ENCODE results near the gene TIPARP.
A peak's percentile ranks its signal among the peaks of the same experiment; 100 is the strongest.

Gene TIPARP

DNA sequence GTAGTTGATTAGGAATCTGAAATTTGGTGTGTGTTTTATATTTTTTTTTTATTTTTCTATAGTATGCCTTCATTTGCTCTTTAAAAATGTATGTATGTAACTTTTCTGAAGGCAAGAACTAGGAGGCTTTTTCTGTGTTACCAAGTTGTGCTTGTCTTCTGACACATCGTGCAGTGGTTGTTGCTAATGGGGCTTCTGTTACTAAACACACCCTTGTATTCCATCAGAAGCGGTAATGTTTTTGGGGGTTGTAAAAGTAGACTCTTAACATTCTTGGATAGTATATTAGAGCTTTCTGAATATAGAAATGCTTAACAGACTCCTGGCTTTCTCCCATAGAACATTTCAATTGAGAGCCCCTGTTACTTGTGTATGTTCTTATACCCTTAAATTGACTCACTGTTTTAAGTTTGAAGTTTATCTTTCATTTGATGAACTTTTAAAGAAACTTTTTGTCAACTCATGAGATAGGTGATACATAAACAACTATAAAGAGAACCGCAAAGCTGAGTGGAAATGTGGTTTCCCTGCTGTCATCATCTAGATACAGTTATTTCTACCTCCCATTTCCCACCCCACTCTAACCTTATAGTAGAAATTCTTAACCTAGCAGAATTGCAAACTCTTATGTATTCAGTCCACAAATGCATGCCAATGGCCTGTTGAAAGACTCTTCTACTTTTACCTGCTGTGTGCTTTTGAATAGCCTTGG is 2.5 kb downstream of the TIPARP start:
- no peak for DNase-seq

DNA sequence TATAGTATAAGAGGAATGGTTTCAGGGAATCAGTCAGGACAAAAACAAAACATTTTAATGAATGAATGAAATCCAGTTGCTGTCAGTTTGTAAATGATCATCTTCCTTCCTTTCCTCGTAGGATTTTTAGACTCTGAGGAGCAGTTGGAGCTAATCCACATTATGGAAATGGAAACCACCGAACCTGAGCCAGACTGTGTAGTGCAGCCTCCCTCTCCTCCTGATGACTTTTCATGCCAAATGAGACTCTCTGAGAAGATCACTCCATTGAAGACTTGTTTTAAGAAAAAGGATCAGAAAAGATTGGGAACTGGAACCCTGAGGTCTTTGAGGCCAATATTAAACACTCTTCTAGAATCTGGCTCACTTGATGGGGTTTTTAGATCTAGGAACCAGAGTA is 3.1 kb downstream of the TIPARP start:
- no peak for DNase-seq

DNA sequence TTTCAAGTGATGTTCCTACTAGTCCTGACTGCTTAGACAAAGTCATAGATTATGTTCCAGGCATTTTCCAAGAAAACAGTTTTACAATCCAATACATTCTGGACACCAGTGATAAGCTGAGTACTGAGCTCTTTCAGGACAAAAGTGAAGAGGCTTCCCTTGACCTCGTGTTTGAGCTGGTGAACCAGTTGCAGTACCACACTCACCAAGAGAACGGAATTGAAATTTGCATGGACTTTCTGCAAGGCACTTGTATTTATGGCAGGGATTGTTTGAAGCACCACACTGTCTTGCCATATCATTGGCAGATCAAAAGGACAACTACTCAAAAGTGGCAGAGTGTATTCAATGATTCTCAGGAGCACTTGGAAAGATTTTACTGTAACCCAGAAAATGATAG is 3.8 kb downstream of the TIPARP start:
- no peak for DNase-seq

DNA sequence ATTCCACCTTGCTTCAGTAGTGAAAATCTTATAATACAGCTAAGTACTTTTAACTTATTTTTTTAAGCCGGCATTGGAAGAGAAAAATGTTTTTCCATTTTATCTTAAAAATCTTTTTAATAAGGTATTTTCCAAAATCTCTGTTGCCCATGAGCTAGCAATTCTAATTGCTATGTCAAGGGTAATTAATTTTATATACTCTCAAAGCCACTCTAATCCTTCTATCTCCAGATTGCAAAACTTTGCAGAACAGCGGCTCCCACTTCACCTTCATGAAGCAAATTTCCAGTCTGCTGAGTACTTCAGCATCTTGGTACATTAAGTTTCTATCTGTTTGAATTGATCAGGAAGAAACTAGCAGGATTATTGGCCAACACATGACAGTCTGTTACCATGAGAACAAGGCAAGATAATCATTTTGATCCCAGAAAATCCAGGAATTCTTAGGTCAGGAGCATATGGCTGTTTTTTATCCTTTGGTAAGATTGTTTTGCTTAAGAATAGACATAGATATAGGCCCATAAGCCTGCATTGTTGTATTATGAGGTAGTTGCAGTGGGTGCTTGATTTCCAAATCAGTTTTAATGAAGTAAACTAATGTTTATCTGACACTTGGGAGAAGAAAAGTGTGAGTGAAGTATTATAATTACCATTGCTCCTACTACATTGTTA is 6.0 kb downstream of the TIPARP start:
- DNase-seq: no peak

DNA sequence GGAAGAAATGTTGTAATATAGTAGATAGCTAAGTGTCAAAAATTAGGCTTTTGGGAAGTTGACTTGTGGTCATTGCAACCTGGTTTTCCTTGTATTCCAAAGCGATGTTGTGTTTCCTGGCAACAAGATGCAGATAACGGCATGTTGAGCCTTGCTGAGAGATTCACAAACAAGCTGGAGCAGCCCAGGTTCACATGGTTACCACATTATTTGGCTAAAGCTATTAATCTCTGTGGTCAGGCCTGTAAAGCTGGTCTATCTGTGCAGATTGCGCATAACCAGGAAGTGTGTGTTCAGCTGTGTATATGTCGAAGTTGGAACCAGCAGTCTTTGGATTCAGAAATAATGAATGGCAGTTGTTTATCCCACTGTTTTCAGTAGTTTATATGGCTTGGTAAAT is 6.6 kb downstream of the TIPARP start:
- no peak for DNase-seq

DNA sequence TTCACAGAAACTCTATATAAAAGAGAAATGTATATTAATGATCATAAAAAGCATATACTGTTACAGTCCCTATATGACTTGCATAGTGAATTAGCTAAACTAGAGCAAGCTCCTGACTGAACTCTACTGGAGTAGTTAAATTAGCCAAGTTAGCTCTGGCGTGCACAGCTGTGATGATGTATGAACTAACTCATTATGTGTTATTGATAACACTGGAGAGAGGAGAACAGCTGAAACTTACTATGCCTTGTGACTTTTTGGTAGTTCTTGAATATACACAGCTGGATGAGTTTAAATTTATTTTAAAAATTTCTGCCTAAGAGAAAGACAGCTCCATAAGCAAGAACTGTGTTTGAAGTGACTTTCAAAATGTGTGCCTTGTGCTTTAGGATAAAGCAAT is 8.1 kb downstream of the TIPARP start:
- no peak for DNase-seq

DNA sequence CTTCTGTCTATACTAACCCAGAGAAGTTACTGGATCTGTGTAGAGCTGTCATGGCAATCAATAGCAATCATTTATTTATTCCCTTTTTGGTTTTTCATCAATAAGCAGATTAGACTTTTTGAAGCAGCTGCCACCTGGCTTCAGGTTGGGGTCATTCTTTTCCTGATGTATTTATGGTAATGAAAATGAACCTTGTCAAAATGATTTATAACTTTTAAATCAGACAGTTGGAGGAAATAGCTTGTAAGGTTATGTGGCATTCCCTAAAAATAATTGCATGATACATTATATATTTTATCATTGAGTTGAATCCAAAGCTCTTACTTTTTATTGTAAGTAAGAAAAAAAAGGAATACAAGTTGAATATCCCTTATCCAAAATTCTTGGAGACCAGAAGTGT is 8.6 kb downstream of the TIPARP start:
- DNase-seq: no peak

DNA sequence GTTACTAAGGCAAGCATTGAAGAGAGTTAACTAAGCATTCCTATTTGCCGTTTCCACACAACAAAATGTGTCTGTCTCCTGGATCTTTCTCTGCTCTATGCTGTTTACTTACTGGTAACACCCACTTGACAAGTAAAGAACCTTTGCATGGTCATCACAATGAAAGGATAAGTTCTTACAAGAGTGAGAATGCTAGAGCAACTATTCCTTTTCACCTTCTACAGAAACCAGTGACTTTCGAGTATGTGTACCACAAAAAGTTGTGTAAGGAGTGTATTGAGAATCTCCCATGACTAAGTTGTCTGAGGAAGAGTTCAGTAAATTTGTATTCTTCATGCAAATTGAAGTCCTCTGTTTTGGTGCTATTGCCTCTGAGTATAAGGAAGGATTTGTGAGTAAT is 10.8 kb downstream of the TIPARP start:
- no peak for DNase-seq

DNA sequence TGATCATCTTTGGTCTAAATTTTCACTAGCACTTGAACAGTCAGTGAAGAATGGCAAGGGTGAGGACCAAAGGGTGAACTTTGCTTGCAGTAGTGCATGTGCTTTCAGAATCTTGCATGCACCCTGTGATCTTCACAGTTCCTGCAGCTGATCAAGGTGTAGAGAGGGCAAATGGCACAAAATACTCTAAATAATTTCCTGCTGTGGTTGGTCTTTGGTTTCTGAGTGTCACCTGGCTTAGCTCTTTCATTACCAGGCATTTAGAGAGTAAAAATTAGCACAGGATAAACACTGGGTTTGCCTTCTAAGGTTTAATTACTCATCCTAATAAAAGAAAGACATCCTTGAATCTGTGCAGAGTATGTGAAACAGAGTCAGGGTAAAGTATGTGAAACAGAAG is 11.4 kb downstream of the TIPARP start:
- no peak for DNase-seq

DNA sequence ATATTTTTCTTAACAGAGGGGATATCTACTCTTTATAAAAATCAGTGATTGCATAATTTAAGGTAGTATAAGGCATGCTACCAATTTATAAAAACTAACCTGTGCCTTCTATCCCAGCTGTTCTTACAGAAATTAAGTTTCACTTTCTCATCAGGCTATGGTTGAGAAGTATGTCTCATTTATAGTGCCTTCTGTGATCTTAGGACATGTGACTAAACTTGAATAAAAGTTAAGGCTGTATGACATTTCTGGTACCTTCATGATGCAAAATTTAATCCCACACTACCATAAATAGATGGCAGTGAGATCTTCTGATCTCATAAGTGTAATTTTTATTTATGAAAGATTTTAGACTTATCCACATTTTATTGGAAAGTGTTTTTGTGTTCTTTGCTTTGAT is 12.6 kb downstream of the TIPARP start:
- no peak for DNase-seq

DNA sequence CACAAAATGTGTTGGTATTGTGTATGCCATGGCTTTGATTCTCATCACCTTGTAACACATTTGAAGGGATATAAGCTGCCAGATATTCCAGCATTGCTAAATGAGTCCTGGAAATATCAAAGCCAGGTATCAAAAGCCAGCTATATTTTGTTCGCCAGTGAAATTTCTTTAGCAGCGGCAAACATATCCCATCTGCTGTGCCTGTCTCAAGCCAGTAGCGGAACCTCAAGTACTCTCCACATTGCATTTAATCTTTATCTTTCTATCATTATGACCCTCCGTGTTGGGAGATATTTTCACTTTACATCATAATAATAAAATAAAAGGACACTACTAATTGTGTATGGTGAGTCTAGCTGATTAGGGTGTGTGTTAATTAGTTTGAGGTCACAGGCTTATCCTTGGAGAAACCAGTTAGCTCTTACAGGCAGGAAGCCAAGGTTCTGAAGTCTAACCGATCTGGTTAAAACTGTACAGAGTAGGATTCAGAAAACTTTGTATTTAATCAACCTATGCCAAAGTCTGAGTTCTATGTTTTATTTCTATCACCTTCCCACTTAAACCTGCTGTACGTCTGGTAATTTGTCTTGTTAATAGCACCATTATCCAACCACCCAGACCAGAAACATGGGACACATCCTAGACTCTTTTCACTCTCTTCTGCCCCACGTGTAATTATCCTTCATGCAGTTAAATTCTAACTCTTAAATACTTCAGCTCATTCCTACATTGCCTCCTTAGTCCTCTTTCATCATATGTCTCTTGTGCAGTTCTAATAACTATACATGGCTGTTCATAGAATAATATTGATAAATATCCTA is 14.5 kb downstream of the TIPARP start:
- DNase-seq: no peak

DNA sequence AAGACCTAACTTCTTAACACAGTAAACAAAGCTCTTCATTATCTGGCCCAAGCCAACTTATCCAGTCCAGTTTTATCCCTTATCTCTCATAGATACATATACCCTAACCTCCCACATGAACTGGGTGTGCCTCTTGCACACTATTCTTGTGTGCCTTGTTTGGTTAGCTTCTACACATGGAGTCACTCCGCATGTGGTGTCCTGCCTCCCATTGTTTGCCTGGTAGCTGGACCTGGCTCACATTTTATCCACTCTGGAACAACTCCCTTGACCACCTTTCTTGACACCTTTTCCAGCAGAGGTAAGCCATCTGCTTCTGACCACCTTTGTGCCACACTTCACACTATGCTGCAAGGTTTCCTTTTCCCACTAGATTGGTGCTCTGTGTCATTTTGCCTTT is 15.2 kb downstream of the TIPARP start:
- DNase-seq: no peak

DNA sequence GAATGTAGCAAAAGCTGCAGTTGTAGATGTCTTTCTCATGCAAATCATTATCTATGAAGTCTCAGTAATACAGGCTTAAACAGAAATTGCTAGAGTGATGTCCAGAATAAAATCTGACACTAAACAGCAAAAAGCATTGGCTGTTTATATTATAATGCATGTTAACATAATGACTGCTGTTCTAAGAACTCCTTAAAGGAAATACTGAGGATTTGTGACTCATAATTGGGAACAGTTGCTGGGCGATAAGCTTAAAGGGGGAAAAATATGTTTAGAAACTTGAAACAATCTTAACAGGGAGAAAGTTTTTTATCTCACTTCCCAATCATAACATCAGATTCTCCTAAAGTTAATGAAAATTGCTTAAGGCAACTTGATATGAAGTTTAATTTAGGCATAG is 17.5 kb downstream of the TIPARP start:
- no peak for DNase-seq

DNA sequence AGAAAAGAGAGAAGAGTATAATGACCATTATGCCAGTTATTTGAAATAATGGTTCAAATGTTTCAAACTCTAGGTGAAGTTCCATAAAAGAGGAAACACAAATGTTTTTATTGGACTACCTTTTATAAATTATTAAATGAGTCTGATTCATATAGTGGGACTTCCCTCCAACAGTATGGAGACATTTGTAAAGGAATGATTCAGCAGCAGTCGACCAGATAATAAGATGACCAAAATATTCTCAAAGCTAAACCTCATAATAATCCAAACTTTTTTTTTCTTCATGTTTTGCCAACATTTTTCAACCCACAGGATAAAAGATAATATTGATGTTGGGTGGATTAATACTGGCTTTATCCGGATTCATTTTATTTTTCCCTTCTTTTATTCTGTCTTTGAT is 18.8 kb downstream of the TIPARP start:
- no peak for DNase-seq

DNA sequence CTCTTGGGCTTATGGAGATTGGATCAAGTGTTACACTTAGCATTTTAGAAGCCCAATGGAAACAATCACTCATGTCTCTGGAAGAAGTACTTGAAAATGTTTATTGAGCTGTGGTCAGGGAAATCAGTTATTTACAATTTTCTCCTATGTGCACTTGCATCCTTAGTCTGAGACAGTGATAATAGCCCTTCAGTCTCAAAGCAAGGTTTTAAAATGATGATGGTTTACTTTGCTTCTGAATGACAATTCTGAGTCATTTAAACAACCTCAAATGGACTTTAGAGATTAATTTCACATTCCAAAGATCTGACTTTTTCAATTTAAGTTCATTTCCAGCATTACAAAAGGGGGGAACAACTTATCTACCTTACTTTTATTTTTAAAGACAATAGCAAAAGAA is 20.1 kb downstream of the TIPARP start:
- no peak for DNase-seq

DNA sequence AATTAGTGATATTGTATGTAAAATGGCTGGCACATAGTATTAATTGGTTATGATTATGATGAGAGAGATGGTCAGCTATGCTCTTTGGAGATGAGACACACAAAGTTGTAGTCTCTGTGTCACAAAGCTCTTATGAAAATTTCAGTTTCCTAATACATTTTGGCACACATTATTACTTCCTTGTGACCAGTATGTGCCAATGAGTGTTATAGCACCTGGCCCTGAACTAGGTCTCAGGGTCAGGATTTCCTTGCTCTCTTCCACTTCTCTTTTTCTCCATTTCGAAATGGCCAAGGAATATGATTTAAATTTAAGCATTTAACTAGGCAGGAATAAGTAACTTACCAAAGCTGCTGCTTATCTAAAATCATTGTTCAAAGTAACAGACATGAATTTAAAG is 28.0 kb downstream of the TIPARP start:
- no peak for DNase-seq

DNA sequence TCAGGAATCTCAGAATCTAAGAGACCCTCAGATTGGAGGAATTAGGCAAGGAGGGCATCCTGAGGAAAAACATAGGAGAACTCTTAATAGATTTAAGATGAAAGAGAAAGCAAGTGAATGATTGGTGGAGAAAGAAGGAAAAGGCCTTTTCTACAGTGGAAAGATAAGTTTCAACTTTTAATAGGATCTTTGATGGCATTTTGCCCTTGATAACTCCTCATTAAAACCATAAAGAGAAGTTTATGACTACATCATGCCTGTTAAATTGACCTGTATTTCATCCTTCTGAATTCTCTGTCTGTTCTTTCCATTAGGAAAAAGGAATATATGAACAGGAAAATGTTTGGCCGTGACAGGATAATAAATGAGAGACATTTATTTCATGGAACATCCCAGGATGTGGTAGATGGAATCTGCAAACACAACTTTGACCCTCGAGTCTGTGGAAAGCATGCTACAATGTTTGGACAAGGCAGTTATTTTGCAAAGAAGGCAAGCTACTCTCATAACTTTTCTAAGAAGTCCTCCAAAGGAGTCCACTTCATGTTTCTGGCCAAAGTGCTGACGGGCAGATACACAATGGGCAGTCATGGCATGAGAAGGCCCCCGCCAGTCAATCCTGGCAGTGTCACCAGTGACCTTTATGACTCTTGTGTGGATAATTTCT is 30.1 kb downstream of the TIPARP start:
- no peak for DNase-seq

DNA sequence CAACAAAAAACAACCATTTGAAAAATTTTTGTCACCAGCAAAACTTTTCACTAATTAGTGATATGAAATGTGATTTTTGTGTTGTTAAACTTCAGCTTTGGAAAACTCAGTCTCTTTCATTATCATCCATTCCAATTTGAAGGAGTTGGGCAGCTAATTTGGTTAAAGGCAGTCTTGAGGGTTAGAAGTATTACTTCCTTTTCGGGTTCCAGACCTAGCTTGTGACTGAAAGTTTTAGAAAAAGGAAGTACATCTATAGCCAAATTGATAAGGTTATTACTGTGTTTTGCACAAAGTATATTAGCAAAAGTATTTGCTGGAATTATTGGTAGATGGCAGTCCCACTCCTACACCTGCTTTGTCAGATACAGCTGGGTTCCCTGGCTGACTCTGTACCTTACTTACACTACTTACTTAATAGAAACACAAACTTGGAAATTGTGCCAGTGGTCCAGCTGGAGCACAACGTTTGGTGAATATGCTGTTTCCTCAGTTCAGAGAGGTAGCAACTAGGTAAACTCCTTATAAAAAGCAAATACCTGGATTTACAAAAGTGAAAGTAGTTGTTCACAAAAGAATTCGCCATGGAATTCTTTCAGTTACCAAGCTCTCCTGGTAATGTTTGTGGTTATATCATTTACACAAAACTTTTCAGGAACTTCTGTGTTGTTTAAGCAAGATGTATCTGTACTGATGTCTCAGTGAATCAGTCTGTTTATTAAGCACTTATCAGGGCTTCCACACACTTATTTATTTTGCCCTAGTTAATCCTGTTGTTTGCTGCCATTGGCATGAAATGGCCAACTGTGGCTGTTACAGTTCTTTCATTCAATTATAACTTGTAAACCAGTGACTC is 31.6 kb downstream of the TIPARP start:
- peak in 1 of 2 donors; percentile 42 for DNase-seq

DNA sequence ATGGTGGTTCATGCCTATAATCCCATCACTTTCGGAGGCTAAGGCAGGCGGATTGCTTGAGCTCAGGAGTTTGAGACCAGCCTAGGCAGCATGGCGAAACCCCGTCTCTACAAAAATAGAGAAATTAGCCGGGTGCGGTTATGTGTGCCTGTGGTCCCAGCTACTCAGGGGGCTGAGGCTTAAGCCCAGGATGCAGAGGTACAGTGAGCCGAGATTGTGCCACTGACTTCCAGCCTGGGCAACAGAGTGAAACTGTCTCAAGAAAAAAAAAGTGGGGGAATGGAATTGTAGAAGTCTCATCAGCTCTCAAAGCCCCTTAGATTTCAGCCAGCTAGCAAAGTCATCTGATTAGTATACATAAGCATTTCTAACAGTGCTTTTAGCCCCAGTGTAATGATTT is 33.2 kb downstream of the TIPARP start:
- no peak for DNase-seq

DNA sequence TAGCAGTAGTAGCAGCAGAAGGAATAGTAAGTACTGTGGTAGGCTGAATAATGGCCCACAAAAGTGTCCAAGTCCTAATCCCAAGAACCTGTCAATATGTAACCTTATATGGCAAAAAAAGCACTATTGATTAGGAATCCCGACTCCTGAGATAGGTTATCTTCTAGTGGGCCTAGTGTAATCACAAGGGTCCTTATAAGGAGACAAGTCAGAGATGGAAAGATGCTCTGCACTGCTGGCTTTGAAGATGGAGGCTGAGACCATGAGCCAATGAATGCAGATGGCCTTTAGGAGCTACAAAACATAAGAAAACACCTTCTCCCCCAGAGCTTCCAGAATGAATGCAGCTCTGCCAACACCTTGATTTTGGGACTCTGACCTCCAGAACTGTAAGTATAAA is 36.0 kb downstream of the TIPARP start:
- DNase-seq: no peak

DNA sequence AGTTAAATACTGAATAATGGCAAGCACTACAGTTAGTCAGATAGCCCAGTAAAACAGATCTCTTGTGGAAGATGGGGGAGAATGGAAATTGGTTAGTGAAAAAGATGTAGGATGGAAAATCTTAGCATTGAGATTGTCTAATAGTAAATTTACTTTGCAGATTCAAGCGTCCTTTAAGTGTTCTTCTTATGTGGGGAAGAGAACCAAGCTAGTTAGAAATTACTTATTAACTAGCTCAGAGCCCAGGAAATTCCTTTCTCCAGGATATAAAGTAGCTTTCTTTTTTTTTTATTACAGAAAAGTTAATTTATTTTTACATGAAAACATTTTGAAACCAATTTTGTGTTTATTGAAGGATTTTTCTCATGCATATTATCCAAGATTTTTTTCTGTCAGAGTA is 36.7 kb downstream of the TIPARP start:
- DNase-seq: no peak

DNA sequence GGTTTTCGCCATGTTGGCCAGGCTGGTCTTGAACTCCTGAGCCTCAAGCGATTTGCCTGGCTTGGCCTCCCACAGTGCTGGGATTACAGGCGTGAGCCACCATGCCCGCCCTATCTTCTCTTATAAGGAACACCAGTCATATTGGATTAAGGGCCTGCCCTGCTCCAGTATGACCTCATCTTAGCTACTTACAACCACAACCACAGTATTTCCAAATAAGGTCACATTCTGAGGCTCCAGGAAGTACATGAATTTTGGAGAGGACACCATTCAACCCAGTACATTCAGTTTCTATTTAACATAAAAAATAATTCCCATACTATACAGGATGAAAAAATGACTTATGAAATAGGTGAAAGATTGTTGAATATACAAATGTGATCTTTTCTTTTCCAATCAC is 37.6 kb downstream of the TIPARP start:
- DNase-seq: peak in 1 of 2 donors; percentile 24

Measured in bone marrow (tissue), 2 donors.